AG04450 (cell line): ENCODE measurements around the gene KCNMB2. TPM values are rescaled to one million over a fixed set of nuclear protein-coding genes. Genes with fewer than 3 reads are reported as not detected.

Experiments
- CTCF ChIA-PET: fragments of 300-600, 350-600 bp; formaldehyde crosslinking; extraction: SDS; loops from one replicate; lab custom pipeline; 2022; ENCODE audit warnings: antibody characterized with exemption, inconsistent platforms; lab: Charles Lee
- POLR2A ChIA-PET: fragments of 350-600 bp; formaldehyde crosslinking; extraction: SDS; loops from one replicate; lab custom pipeline; 2021; ENCODE audit warnings: antibody characterized with exemption, inconsistent platforms; lab: Yijun Ruan, JAX
- DNase-seq: peaks from one replicate; pipeline ENCODE4 v3.0.0-alpha.2; 2011; ENCODE audit warnings: low read depth, low spot score
- H3K27ac ChIP-seq: one replicate; pipeline ENCODE4 v1.5.1; 2012; ENCODE audit warnings: low read depth, low read length, control low read depth
- H3K27me3 ChIP-seq: one replicate; pipeline ENCODE4 v1.6.0; 2012; ENCODE audit warnings: low read length; ENCODE audit not compliant: control insufficient read depth, insufficient read depth
- H3K4me3 ChIP-seq: 2 replicates; pipeline ENCODE4 v1.5.1; 2011; ENCODE audit warnings: mild to moderate bottlenecking, low read depth, low read length, control low read depth
- H3K9me3 ChIP-seq: 2 replicates; pipeline ENCODE4 v1.5.1; 2012; ENCODE audit warnings: low read length; ENCODE audit not compliant: control insufficient read depth, insufficient read depth
- polyA plus RNA-seq: library from polyadenylated mRNA; depleted of rRNA; stranded (reverse); fragments of >200 nt; gene quantifications from 2 replicates; pipeline ENCODE4 v1.2.3, GENCODE V29; 2011
- TF ChIP-seq, protein P1 (sequence below): IDR thresholded peaks from 2 replicates; pipeline ENCODE4 v1.5.1; 2011; ENCODE audit warnings: low read depth, low read length, control low read depth, inconsistent platforms

The KCNMB2 gene
- polyA plus RNA-seq, 1 experiment, result not detected

DNA sequence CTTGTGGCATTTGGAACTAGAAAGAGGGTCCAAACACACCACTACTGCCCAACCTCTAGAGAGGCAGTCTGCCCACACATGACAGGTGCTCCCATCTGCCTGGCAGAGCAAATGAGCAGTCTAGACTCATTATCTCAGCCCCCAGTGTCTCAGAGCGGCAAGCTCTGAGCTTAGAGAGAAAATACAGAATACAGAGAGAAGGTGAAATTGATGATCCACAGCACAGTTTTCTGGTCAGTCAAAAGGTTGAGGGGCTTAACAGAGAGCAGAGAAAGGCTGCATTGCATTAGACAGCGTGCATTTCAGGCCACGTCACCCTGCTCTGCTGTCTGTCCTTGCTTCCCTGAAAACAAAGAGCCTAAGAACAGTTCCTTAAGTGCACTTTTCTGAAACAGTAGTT lies 135.1 kb downstream of the KCNMB2 start:
- POLR2A ChIA-PET, result no interaction called here
- CTCF ChIA-PET, result no interaction called here
- H3K27ac ChIP-seq, result no peak overlapping the region
- H3K27me3 ChIP-seq, result no peaks in the 10 kb centered on the region
- TF ChIP-seq, protein P1, sequence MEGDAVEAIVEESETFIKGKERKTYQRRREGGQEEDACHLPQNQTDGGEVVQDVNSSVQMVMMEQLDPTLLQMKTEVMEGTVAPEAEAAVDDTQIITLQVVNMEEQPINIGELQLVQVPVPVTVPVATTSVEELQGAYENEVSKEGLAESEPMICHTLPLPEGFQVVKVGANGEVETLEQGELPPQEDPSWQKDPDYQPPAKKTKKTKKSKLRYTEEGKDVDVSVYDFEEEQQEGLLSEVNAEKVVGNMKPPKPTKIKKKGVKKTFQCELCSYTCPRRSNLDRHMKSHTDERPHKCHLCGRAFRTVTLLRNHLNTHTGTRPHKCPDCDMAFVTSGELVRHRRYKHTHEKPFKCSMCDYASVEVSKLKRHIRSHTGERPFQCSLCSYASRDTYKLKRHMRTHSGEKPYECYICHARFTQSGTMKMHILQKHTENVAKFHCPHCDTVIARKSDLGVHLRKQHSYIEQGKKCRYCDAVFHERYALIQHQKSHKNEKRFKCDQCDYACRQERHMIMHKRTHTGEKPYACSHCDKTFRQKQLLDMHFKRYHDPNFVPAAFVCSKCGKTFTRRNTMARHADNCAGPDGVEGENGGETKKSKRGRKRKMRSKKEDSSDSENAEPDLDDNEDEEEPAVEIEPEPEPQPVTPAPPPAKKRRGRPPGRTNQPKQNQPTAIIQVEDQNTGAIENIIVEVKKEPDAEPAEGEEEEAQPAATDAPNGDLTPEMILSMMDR, result no peak
- H3K9me3 ChIP-seq, result no peaks in the 10 kb centered on the region
- no peak overlapping the region for H3K4me3 ChIP-seq
- DNase-seq, result no peak

DNA sequence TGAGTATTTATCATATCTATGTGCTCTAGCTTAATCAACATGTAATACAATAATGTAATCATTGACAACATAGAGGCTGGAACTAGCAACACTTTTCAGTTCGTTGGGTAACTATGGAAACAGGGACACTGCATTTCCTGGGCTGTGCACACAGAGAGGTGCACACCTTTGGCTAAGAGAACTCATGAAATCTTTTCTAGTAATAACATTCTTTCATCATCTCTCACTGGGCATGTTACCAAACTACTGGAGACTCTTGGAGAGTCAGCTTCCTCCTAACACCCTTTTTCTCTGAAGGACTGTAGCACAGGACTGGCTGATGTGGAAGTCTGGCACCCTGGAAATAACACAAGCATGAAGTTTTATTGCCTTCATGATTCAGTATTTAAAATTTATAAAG lies 135.6 kb downstream of the KCNMB2 start:
- ChIA-PET CTCF (no interaction called here), POLR2A (no interaction called here)
- Histone ChIP-seq H3K27ac (no peak overlapping the region), H3K4me3 (no peak overlapping the region), H3K27me3 (no peaks in the 10 kb centered on the region), H3K9me3 (no peaks in the 10 kb centered on the region)
- no peak for DNase-seq
- TF ChIP-seq, protein P1, result no peak

DNA sequence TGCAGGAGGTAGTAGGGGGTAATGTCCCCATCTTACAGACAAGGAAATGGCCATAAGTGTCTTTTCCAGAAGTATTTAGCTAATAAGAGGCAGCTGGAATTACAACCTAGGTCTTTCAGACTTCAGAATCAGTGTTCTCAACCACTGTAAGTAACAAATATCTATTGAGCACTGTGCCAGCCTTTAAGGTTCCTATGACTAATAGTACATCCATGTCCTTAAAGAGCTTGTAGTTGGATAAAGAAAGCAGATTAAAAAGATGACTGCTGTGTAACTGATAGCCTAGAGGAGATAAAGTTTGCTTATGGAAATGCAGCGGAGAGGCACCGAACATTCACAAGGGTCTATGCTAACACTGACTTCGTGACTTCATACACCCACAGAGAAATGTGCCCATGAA lies 136.0 kb downstream of the KCNMB2 start:
- TF ChIP-seq, protein P1, result no peak
- no peak overlapping the region for H3K27ac ChIP-seq
- no peaks in the 10 kb centered on the region for H3K9me3 ChIP-seq
- no peak overlapping the region for H3K4me3 ChIP-seq
- DNase-seq, result no peak
- ChIA-PET CTCF (no interaction called here), POLR2A (no interaction called here)
- no peaks in the 10 kb centered on the region for H3K27me3 ChIP-seq

DNA sequence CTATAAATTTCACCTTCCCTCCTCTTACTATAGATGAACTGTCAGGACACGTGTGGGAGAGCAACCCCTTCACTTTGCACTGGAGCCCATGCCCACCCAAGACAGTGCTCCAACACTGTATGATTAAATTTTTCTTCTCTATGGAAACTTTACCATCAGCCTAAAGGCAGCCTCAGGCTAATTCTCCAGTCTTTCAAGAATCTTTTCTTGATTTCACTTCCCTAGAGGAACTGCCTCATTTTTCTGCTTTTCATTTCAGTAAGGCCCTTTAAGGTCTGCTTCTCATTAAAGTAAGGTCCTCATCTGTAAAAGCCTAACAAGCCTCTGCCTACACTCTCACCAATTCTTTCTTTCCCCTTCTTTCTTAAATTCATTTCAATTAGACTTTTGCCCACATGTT lies 137.3 kb downstream of the KCNMB2 start:
- DNase-seq, result no peak
- no peak overlapping the region for H3K4me3 ChIP-seq
- no peaks in the 10 kb centered on the region for H3K9me3 ChIP-seq
- TF ChIP-seq, protein P1, result no peak
- ChIA-PET POLR2A (no interaction called here), CTCF (no interaction called here)
- no peak overlapping the region for H3K27ac ChIP-seq
- H3K27me3 ChIP-seq, result no peaks in the 10 kb centered on the region

DNA sequence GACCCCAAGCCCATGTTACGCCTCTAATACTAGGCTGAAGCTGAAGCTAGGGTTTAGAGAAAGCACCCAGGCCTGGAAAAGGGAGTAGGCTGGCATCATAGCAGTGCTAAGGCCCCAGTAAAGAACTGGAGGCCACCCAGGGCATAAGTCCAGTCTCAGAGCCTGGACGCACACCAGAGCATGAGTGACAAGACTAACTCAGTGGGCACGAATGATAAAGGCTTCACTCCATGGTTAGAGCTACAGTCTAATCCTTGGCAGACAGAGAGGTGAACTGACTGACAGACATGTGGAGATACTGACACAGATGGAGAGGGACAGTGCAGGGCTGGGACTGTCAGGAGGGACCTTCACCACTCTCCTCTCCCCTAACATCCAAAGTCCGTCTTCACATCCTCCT lies 139.8 kb downstream of the KCNMB2 start:
- POLR2A ChIA-PET, result no interaction called here
- H3K9me3 ChIP-seq, result no peaks in the 10 kb centered on the region
- CTCF ChIA-PET, result no interaction called here

More for the DNA sequence above, 139.8 kb downstream of the KCNMB2 start:
- H3K4me3 ChIP-seq, result no peak overlapping the region
- H3K27ac ChIP-seq, result no peak overlapping the region
- TF ChIP-seq, protein P1, result no peak
- no peaks in the 10 kb centered on the region for H3K27me3 ChIP-seq
- DNase-seq, result no peak
